DMS114 treated with DMSO at 0.1 percent for 48 hours (cell line): ENCODE measurements around the gene ENAH.

ENCODE experiments used
- DNase-seq: peaks from one replicate; lab custom pipeline; 2025; ENCODE audit not compliant: unreplicated experiment; lab: John Stamatoyannopoulos, UW

Gene ENAH

GRCh38 chr1:225504776-225505175 is 148.1 kb downstream of the ENAH start:
- DNase-seq = no peak

- DNase-seq = no peak
Observed at GRCh38 chr1:225500624-225501192, 152.2 kb downstream of the ENAH start.

DNA sequence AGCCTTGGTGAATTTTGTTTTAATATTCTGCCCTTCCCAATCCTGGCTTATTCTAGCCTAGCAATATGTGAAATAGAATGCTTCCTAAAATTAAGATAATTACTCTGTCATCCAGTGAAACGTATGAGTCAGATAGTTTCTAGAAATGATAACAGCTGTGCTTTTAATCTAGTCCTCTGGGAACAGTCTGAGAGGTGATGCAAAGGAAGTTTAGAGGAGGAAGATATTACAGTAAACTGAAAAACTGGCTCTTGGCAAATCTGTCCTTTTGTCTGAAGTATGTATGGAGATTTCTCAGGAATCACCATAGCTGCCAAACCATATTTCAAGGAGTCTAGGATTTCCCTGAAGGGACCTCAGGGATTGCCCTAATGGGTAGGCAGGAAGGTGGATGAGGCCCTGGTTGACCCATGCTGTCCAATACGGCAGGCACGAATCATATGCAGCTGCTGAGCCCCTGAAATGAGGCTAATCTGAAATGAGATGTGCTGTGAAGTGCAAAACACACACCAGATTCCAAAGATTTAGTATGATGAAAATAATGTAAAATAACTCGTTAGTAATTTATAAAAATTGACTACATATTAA is 154.3 kb downstream of the ENAH start:
- DNase-seq = no peak

DNA sequence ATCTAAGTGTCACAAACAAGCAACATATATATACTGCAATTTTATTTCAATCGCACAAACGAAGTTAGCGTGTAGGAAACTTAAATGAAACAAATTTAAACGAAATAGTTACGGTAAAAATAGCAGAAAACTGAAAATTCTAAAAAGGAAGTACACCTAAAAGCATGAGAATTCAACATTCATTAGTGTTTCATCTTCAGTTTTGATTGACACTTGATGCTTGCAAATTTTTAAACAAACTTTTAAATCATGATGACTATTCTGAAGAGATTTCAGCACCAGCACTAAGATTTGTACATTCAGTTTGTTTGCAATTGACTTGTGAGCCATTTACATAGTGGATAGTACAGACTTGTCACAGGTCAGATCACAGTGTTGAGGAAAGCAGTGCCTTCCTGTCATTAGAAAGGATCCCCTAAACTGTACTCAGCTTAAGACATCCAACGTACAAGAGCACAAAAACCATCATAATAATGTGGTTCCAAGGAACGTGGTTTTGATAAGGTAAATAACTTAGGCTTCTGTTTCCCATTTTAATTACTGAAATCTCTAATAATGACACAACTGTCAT is 158.0 kb downstream of the ENAH start:
- DNase-seq = no peak

DNA sequence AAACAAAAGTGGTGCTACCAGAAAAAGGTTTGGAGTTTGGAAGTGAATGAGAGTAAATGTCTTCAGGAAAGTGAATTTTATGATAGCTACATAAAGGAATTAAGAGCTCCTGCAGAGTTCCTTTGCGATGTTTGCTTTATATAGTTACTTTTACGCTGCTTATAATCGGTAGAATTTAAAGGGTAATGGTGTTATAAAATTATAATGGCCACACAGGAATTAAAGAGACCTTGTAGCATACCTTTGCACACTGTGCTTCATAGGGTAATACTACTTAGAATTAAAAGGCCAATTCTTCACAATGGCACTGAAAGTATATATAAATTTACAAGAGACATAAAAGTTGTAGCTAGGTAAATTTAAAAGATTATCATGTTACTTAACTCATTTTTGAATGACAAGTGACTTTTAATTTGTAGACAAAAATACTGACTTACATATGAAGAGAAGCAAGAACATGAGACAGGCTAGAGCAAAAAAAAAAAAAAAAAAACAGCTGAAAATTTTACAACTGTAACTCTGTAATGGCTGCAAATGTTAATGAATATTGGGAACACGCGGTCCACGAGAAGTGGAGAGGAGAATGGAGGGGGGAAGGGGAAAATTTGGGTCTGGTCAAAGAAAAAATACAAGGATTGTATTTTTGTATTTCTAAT is 159.2 kb downstream of the ENAH start:
- no peak for DNase-seq

DNA sequence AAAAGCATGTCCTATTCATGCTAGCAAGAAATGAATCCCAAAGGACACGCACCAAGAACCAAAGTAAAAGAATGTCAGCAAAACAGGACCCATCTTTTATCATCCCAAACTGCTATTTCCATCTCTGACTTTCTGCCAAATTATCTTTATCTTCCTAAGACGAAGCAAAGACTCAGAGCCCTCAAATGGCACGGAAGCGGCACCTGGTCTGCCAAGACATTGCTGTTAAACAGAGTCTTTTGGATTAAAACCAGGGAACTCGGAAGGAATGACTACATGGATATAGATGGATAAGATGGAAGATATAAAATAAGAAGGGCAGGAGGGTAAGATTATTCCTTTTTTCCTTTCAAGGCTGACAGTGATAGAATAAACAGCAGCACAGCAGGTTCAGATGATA is 164.2 kb downstream of the ENAH start:
- no peak for DNase-seq

DNA sequence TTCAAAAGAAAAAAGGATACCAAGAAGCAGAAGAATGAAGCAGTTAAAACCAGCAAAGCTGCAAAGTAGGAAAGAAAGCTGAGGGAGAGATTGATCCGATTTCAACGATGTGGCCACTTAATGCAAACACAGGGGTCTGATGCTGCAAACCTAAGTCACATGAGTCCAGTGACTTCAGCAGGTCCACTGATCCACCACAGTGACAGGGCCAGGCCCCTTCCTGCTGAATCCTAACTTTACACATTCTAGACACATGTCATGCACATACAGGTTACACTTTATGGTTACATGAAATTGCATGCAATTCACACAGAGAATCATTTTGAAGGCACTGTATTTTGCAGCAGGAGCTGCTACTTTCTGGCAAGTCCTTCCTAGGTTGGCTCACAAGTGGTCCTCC is 166.1 kb downstream of the ENAH start:
- no peak for DNase-seq

DNA sequence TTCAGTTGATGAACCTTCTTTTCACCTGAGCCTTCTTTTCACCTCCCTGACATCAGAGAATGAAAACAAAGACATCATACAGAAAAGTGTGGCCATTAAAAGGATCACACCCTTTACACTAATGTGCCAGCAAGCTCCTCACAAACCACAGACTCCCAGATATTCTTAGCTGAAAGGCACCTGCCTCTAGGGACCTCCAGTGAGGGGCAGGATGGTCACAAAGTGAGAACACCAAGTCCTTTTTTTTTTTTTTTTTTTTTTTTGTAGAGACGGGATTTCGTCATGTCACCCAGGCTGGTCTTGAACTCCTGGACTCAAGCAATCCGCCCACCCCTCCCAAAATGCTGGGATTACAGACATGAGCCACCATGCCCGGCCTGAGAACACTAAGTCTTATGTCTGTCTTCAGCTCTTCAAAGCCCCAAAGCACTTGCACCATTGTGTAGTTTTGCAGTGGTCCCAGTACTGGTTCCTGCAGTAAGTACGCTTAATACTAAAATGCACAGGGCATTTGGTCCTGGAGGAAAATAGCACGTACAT is 166.9 kb downstream of the ENAH start:
- no peak for DNase-seq

DNA sequence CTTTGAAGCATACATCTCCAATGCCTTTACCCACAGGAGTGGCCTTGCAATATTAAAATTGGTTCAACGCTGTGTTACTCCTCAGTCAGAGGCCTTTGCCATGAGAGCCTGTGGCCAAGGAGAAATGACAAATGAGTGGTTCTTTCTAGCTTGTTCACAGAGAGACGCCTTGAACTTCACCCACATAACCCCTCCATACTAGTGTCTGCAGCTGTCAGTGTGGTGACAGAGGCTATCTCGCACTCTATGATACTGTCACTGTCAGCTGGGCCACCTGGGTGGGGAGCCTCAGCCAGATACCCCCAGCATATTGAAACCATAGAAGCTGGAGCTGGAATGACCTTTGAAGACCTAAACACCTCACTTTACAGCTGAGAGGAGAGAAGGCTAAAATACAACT is 167.7 kb downstream of the ENAH start:
- DNase-seq = no peak

DNA sequence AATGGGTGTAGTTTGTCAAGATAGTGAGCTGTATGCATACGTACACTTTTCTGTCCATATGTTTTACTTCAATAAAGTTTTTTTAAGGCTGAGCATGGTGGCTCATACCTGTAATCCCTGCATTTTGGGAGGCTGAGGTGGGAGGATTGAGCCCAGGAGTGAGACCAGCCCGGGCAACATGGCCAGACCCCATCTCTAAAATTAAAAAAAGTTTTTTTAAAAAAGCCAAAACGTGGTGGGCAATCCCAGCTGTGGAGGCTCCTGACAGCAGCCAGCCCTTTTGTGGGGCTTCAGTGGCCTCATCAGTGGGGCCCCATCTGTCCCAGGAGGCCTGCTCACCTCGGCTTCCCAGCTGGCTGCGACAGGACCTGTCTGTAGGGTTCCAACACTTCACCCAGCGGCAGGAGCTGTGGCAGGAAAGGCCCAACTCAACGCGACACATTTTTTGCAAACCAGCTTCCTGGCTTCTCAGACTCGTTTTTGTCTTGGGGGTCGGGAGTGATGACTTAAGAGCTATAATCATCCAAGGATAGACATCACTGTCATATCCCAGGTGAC is 168.2 kb downstream of the ENAH start:
- DNase-seq = no peak

DNA sequence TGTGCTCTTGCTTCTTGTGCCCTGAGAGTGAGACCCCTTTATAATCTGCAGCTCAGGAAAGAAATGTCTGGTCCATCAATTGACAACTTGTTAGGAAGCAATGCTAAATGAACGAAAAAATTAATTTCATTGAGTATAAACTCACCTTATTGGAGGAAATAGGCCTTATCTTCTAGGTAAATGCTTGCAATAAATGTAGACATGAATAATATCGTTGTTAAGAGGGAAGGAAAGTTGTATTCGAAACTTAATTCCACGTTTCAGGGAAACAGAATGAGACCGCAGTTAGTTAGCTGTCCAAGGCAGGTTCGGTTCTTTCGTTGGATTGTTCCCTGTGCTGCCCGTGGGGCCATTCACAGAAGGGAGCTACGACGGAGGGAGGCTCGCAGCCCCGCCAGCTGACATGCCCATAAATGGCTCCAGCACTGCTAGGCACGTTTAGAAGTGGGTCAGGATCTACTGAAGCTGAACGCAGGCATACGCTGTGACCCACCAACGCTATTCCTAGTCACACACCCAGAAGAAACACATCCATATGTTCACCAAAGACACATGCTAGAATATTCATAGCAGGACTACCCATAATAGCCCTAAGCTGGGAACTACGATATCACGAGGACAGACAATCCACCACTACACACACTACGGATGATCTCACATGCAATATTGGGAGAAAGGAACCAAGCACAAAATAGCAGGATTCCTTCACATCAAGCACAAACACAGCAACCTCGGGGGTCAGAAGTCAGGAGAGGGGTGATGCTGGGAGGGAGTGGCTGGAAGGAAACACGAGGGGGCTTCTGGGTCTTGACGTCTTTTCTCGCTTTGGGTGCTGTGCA is 168.9 kb downstream of the ENAH start:
- no peak for DNase-seq

DNA sequence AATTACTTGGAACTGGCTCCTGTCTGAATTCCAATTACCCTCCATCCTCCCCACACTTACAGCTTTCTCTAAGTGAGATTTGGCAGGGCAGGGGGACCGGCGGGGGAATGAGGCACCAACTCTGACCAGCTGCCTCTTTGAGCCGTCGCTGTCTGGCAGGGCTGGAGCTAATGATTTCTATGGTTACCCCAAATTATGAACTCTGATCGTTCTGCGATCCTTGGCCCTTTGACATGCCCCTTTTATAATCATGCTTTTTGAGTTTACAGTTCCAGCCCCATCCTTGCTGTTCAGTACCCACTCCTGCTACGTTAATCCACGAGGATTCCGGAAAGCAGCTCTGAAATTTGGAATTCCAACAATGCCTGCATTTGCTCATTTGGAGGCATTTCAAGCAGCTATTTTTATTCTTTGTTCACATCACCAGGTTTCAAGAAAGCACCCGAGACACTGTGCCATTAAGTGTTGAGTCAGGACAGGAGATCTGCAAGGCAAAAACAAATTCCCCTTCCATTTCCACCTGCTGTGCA is 170.4 kb downstream of the ENAH start:
- DNase-seq = no peak

GRCh38 chr1:225481738-225482137 is 171.2 kb downstream of the ENAH start:
- no peak for DNase-seq

GRCh38 chr1:225480825-225481434 is 172.0 kb downstream of the ENAH start:
- DNase-seq = peak; percentile 11

DNA sequence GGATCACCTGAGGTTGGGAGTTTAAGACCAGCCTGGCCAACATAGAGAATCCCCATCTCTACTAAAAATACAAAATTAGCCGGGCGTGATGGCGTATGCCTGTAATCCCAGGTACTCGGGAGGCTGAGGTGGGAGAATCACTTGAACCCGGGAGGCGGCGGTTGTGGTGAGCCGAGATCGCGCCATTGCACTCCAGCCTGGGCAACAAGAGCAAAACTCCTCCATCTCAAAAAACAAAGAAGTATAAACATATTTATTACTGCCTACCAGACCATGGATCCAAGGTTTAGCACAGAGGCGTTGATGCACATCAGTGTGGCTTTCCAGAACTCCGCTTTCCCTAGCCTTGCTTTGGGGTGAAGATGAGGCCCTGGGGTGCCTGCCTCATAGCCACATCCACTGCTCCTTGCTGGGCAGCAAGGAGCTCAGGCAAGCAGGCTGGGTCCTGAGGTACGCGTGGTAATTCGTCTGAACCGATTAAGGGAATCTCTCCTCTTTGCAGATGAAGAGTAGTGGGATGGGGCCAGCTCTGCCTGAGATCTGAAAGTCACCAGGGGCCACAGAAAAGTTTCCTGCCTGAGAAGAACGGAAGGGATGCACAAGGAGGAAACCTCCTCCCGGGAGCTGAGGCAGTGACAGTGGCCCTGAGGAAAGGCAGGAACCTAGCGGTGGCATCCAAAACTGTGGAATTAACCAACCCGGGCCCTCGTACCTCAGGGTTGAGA is 172.8 kb downstream of the ENAH start:
- DNase-seq = no peak

- no peak for DNase-seq
Observed at GRCh38 chr1:225479341-225479740, 173.6 kb downstream of the ENAH start.

DNA sequence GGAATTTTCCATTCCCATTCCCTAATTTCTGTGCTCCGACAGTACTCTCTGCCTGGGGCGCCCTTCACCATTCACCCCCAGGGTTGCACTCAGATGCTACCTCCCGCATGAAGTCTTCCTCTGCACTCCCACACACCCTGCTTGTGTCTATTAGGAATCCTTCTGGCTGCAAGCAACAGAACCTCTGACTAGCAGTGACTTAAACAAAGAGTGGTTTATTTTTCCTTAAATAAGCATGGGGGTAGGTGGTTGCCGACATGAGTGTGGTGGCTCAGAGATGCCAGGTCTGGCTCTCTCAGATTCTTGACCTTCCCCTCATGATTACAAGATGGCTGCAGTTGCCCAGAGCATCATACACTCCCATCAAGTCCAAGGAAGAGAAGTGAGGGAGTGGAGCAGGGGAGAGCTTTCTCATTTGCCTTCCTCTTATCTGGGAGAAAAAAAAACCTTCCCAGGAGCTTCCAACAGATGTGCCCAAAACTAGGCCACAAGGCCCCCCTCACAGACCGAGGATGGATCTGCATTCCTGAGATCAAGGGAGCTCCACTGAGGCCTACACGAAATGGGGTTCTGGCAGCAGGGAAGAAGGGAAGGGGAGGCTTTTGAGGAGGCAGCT is 175.5 kb downstream of the ENAH start:
- no peak for DNase-seq

- DNase-seq = no peak
Observed at GRCh38 chr1:225476538-225476988, 176.4 kb downstream of the ENAH start.

- no peak for DNase-seq
Observed at GRCh38 chr1:225476100-225476511, 176.8 kb downstream of the ENAH start.
